ENCODE results near the gene NTF3. TPM values are rescaled to one million over a fixed set of nuclear protein-coding genes. Genes with fewer than 3 reads are reported as not detected.

The NTF3 gene
- total and polyA plus RNA-seq, 9 donors, result 3.2 to 15.9 (median 9.4) TPM

- intact Hi-C loops (cut with DNase I), result no loop called here
- no peak for DNase-seq
These were observed 71.9 kb downstream of the NTF3 start for GRCh38 chr12:5503774-5504173.

GRCh38 chr12:5505116-5505515 lies 73.2 kb downstream of the NTF3 start:
- Histone ChIP-seq H3K27me3 (no peaks in the 10 kb centered on the region), H3K4me1 (ENCODE audit: insufficient read depth) (no peaks in the 10 kb centered on the region), H3K36me3 (no peaks in the 10 kb centered on the region), H3K27ac (no peak overlapping the region), H3K4me3 (no peak overlapping the region), H3K9me3 (no peaks in the 10 kb centered on the region)
- intact Hi-C loops (cut with DNase I), result no loop called here
- 90 to 94% (median 92%) methylated on average over 4 of the region's 4 CpGs for WGBS, 3 donors
- TF ChIP-seq POLR2A (IDR thresholded peaks at IDR 0.05) (no peak), EP300 (IDR thresholded peaks at IDR 0.05) (no peak), CTCF (IDR thresholded peaks at IDR 0.05) (no peak)
- DNase-seq, result peak in 1 of 5 donors; percentile 5

More at GRCh38 chr12:5503774-5504173, 71.9 kb downstream of the NTF3 start:
- Histone ChIP-seq H3K27me3 (no peaks in the 10 kb centered on the region), H3K4me3 (no peak overlapping the region), H3K27ac (no peak overlapping the region), H3K4me1 (ENCODE audit: insufficient read depth) (no peaks in the 10 kb centered on the region), H3K9me3 (no peaks in the 10 kb centered on the region), H3K36me3 (no peaks in the 10 kb centered on the region)
- TF ChIP-seq CTCF (IDR thresholded peaks at IDR 0.05) (no peak), EP300 (IDR thresholded peaks at IDR 0.05) (no peak), POLR2A (IDR thresholded peaks at IDR 0.05) (no peak)
- WGBS, 3 donors, result 88 to 92% (median 90%) methylated on average over 6 of the region's 6 CpGs

GRCh38 chr12:5505751-5506150 lies 73.8 kb downstream of the NTF3 start:
- 89 to 100% (median 91%) methylated on average over 2 of the region's 2 CpGs for WGBS, 3 donors
- no peak for TF ChIP-seq EP300 (IDR thresholded peaks at IDR 0.05)
- TF ChIP-seq POLR2A (IDR thresholded peaks at IDR 0.05), result no peak
- no peak for TF ChIP-seq CTCF (IDR thresholded peaks at IDR 0.05)
- Histone ChIP-seq H3K27ac (no peak overlapping the region), H3K36me3 (no peaks in the 10 kb centered on the region), H3K27me3 (no peaks in the 10 kb centered on the region), H3K4me1 (ENCODE audit: insufficient read depth) (no peaks in the 10 kb centered on the region), H3K9me3 (no peaks in the 10 kb centered on the region), H3K4me3 (no peak overlapping the region)
- intact Hi-C loops (cut with DNase I), result no loop called here
- no peak for DNase-seq

GRCh38 chr12:5506295-5506694 lies 74.4 kb downstream of the NTF3 start:
- WGBS, 3 donors, result 83 to 93% (median 92%) methylated on average over 4 of the region's 4 CpGs
- Histone ChIP-seq H3K4me1 (ENCODE audit: insufficient read depth) (no peaks in the 10 kb centered on the region), H3K27ac (no peak overlapping the region), H3K4me3 (no peak overlapping the region), H3K27me3 (no peaks in the 10 kb centered on the region), H3K9me3 (no peaks in the 10 kb centered on the region), H3K36me3 (no peaks in the 10 kb centered on the region)
- DNase-seq, result no peak
- intact Hi-C loops (cut with DNase I), result no loop called here
- TF ChIP-seq EP300 (IDR thresholded peaks at IDR 0.05) (no peak), CTCF (IDR thresholded peaks at IDR 0.05) (no peak)
